GM18909 (cell line): Measurements from ENCODE around the gene HHAT.
"Not testable (repeated sequence)": the region's sequence is repeated elsewhere in the genome, so short reads cannot be mapped to it uniquely, and the experiment has no call there.

Source experiments
- ATAC-seq: cut with Tn5 transposase; IDR thresholded peaks from one replicate; pipeline ENCODE4 v1.9.1; 2021; ENCODE audit warnings: mild to moderate bottlenecking; ENCODE audit not compliant: unreplicated experiment, poor library complexity

HHAT gene

GRCh38 chr1:210657806-210658205 is 329.1 kb downstream of the HHAT start:
- ATAC-seq = no peak

GRCh38 chr1:210661520-210661919 is 332.8 kb downstream of the HHAT start:
- not testable (repeated sequence) for ATAC-seq

GRCh38 chr1:210662291-210663050 is 333.8 kb downstream of the HHAT start:
- ATAC-seq = no peak

DNA sequence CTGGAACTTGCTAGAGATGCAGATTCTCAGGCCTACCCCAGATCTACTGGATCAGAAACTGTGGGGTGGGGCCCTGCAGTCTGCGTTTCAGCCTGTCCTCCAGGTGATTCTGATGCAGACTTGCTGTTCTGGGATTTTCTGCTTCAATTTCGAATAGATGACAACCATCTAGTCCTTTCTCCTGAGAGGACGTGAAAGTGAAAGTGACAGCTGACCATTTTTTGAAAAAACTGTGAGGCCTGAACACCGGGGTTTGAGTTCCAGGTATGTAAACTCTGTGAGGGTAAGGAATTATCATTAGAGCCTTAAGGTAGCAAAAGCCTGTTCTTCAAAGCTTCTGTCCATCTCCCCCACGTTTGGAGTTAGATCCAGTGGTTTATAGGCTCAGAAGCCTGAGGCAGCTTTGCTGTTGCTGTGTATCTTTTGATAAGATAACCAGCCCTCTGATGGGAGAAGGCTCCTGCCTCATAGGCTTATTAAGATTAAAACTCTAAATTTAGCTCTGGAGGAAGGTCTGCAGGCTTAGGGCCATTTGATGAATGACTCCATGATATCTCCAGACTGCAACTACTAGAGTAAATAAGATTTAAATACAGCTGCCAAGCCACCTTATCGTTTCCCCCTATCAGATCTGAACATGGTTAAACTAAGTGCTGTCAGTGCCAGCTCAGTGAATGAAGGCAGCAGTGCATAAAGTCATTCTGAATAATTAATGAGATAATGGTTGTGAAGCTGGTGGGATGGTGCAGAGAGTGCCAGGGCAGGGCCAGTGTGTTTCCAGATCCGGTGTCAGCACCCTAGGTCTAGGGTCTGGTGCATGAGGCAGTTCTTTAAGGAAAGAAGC is 335.2 kb downstream of the HHAT start:
- no peak for ATAC-seq

DNA sequence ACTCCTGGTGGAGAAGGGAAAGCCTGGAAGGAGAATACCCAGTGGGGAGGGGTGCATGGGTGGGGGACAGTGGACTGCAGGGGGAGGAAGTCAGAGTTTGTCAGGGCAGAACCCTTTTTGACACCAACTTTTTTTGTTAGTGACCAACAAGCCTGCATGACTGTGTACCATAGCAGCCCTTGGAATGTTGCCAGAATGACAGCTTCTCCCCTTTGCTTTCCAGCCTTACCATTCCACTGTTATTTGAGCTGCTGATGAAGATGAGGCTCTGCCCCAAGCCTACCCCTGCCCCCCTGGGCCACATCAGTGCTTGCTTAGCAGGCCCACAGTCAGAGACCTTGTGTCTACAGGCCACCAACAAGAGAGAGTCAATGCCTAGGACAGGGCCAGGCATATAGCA is 341.2 kb downstream of the HHAT start:
- ATAC-seq = no peak

DNA sequence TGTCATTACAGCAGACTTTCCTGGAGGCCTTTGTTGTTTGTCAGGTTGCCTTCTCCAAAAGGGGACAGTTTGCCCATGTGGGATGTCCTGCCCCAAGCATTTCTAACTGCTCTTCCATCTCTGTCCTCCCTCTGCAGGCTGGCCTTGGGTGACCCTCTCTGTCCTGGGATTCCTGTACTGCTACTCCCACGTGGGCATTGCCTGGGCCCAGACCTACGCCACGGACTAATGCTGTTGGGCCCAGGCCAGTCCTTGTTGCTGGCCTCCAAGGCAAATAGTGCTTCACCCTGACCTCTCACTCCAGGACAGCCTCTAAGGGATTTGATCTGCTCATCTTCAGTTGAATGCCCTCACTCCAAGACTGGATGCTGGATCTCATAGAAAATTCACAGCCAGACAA is 345.4 kb downstream of the HHAT start:
- no peak for ATAC-seq

DNA sequence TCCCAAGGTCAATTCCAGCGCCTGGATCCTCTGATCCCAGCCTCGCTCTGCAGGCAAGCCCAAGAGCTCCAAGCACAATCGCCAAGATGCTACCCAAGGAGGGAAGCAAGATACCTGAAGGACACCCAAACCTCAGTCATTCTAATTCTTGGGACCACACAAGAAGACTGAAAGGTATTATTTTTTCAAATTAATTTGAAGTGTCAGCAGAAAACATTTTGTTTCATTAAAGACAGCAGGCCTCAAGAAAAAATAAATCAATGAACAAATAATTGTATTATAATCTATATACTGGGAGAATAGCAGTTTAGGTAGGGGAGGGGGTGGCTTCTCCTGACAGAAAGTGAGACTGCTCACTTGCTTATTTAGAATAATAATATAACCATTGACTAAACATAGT is 347.8 kb downstream of the HHAT start:
- no peak for ATAC-seq

DNA sequence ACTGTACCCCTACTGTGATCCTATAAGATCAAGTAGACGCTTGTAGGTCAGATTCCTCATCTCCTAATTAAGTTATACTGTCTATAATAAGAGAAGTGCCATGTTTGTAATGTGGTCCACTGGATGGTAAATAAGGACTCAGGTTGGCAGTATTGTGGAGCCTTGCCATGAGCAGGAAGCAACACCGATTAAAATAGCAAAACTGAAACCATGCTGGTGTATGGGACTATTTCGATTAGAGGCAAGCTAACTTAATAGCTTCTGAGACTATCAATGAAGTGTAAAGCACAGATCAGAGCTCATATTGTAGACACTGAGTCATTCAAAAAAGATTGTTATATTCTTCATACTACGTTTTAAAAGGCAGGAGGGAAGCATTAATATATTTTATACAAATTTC is 348.8 kb downstream of the HHAT start:
- peak; percentile 79 for ATAC-seq

DNA sequence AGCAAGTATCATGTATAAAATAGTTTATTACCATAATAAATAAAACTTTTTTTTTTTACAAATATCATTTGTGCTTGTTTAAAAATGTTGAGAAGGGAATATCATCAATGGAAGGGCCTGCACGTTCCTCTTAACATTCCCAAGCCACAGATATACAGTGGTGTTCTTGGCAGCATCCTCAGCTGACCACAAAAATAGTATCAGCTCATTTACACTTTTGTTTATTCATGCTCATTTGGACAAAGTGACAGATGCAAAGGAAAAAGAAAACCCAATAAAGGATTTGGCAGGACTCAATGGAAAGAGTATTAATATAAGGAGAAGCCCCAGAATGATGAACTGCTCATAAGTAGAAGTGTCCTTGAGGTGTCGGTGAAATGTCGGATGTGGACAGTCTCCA is 349.6 kb downstream of the HHAT start:
- no peak for ATAC-seq

DNA sequence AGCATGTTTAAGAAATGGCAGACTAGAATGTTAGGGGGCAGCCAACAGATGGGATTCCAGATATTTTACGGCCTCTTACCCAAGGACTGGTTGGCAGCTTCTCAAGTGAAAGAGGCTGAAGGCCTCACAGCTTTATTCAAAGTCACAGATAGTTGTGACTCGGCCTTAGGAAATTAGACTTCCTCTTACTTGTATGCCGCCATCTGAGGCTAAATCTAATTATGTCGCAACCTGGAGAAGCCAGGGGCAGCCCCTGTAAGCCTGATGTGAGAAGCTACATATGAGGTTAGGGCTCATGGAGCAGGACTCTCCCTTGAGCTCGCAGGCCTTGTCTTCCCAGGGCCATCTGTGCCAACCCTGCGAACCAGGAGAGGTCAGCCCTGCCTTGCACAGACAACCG is 352.5 kb downstream of the HHAT start:
- ATAC-seq = no peak

GRCh38 chr1:210683403-210684047 is 354.8 kb downstream of the HHAT start:
- no peak for ATAC-seq

GRCh38 chr1:210684466-210685294 is 356.0 kb downstream of the HHAT start:
- ATAC-seq = peak; percentile 90

- ATAC-seq = no peak
These were observed 356.6 kb downstream of the HHAT start for GRCh38 chr1:210685295-210685650.

- ATAC-seq = no peak
These were observed 358.1 kb downstream of the HHAT start for GRCh38 chr1:210686841-210687240.

GRCh38 chr1:210687582-210688279 is 359.0 kb downstream of the HHAT start:
- ATAC-seq = no peak

GRCh38 chr1:210688512-210689234 is 360.0 kb downstream of the HHAT start:
- ATAC-seq = no peak

DNA sequence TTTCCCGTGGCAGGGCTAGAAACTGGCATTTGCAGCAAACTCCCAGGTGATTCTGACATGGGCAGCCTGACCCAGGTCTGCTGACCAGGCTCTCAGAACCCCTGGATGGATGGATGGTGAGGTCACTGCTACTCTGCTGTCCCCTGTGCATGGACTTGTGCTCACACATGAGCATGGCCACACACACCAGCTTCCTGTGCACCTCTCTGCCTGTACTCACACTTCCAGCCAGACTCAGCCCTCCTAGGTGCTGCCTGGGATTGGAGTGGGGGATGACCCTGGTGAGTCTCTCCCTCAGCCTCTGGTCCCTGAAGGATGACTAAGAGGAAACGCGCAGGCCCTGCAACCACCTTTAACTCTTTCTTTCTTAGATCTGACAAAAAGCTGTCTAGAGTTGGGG is 361.1 kb downstream of the HHAT start:
- ATAC-seq = no peak

- no peak for ATAC-seq
These were observed 361.5 kb downstream of the HHAT start for GRCh38 chr1:210690236-210690635.

DNA sequence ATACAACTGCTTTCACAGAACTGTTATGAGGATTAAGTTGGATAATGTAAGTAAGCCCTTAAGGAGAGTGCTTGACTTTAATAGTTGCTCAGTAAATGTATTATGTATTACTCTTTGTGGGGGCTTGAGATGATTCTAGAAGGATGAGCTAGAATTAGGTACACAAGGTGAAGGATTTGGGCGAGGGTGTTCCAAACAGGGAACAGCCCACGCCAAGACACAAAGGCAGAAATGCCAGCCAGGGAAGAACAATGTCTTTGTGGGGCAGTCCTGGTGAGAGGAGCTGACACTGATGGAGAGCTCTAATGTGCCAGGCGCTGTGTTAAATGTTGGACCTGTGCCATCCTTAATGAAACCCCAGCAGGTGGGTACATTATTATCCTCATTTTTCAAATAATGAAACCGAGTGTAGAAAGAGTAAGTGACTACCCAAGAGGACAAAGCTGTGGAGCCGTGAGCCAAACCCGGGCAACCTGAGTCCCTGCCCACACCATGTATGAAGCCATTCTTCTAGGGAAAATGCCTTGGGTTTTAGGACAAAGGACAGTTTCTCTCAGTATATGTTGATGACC is 362.4 kb downstream of the HHAT start:
- ATAC-seq = no peak
